ENCODE results near the gene PRDX6.
A peak's percentile ranks its signal among the peaks of the same experiment; 100 is the strongest.
"Not testable (repeated sequence)": the region's sequence is repeated elsewhere in the genome, so short reads cannot be mapped to it uniquely, and the experiment has no call there.

PRDX6 gene

GRCh38 chr1:173502104-173502503 is 25.0 kb downstream of the PRDX6 start:
- DNase-seq = no peak

GRCh38 chr1:173503391-173503790 is 26.3 kb downstream of the PRDX6 start:
- DNase-seq = no peak

GRCh38 chr1:173504268-173504667 is 27.1 kb downstream of the PRDX6 start:
- no peak for DNase-seq

GRCh38 chr1:173505391-173505790 is 28.3 kb downstream of the PRDX6 start:
- no peak for DNase-seq

- DNase-seq = no peak
Observed at GRCh38 chr1:173506437-173506836, 29.3 kb downstream of the PRDX6 start.

GRCh38 chr1:173507205-173507846 is 30.2 kb downstream of the PRDX6 start:
- DNase-seq = peak; percentile 16

GRCh38 chr1:173507847-173508209 is 30.7 kb downstream of the PRDX6 start:
- no peak for DNase-seq

- no peak for DNase-seq
Observed at GRCh38 chr1:173508541-173508940, 31.4 kb downstream of the PRDX6 start.

- no peak for DNase-seq
Observed at GRCh38 chr1:173509797-173510196, 32.7 kb downstream of the PRDX6 start.

GRCh38 chr1:173514503-173514902 is 37.4 kb downstream of the PRDX6 start:
- DNase-seq = not testable (repeated sequence)

- no peak for DNase-seq
Observed at GRCh38 chr1:173520799-173521198, 43.7 kb downstream of the PRDX6 start.

GRCh38 chr1:173523329-173523728 is 46.2 kb downstream of the PRDX6 start:
- DNase-seq = no peak

GRCh38 chr1:173525926-173526325 is 48.8 kb downstream of the PRDX6 start:
- no peak for DNase-seq

- DNase-seq = no peak
Observed at GRCh38 chr1:173527151-173527826, 50.2 kb downstream of the PRDX6 start.

GRCh38 chr1:173529106-173529505 is 52.0 kb downstream of the PRDX6 start:
- DNase-seq = no peak

- DNase-seq = no peak
Observed at GRCh38 chr1:173530795-173531693, 53.9 kb downstream of the PRDX6 start.

GRCh38 chr1:173532237-173532636 is 55.1 kb downstream of the PRDX6 start:
- no peak for DNase-seq

- no peak for DNase-seq
Observed at GRCh38 chr1:173536223-173536622, 59.1 kb downstream of the PRDX6 start.

Data from T1000 (cell line).